Neural progenitor cell (in vitro differentiated cells): Measurements from ENCODE around the gene SPOPL. TPM values are rescaled to one million over a fixed set of nuclear protein-coding genes. Genes with fewer than 3 reads are reported as not detected.

ENCODE experiments used
- DNase-seq: peaks from one replicate; pipeline ENCODE4 v3.0.0-alpha.2; 2016; ENCODE audit warnings: low spot score
- H2AFZ ChIP-seq: fragments of 200-600 bp; sonication (generic); replicated peaks from 2 replicates; pipeline ENCODE4 v1.6.1; 2016; ENCODE audit warnings: antibody characterized with exemption
- H3F3A ChIP-seq: fragments of 200-600 bp; sonication (generic); 2 replicates; pipeline ENCODE4 v1.6.1; 2016; ENCODE audit warnings: antibody characterized with exemption, low read depth
- H3K27ac ChIP-seq: fragments of 200-600 bp; sonication (generic); 2 replicates; pipeline ENCODE4 v1.5.1; 2016; ENCODE audit warnings: mild to moderate bottlenecking
- H3K27me3 ChIP-seq: fragments of 200-600 bp; sonication (generic); 2 replicates; pipeline ENCODE4 v1.6.1; 2016; ENCODE audit warnings: mild to moderate bottlenecking, moderate library complexity
- H3K36me3 ChIP-seq: fragments of 200-600 bp; sonication (generic); 2 replicates; pipeline ENCODE4 v1.5.1; 2016
- H3K4me1 ChIP-seq: fragments of 200-600 bp; sonication (generic); 2 replicates; pipeline ENCODE4 v1.6.1; 2016; ENCODE audit warnings: mixed run types
- H3K4me2 ChIP-seq: fragments of 200-600 bp; sonication (generic); 2 replicates; pipeline ENCODE4 v1.6.1; 2016
- H3K4me3 ChIP-seq: fragments of 200-600 bp; sonication (generic); 2 replicates; pipeline ENCODE4 v1.5.1; 2016
- H3K79me2 ChIP-seq: fragments of 200-600 bp; sonication (generic); 2 replicates; pipeline ENCODE4 v1.6.1; 2016; ENCODE audit warnings: low read depth
- H3K9ac ChIP-seq: fragments of 200-600 bp; sonication (generic); 2 replicates; pipeline ENCODE4 v1.6.1; 2016
- H3K9me3 ChIP-seq: fragments of 200-600 bp; sonication (generic); 2 replicates; pipeline ENCODE4 v1.5.1; 2016; ENCODE audit warnings: low read depth
- H4K20me1 ChIP-seq: fragments of 200-600 bp; sonication (generic); 2 replicates; pipeline ENCODE4 v1.6.1; 2016; ENCODE audit warnings: low read depth
- H3K27ac Mint-ChIP-seq: 3 replicates; pipeline ENCODE4 v1.8.0; 2021; ENCODE audit warnings: mixed read lengths
- H3K27me3 Mint-ChIP-seq: 2 replicates; pipeline ENCODE4 v1.8.0; 2022; ENCODE audit warnings: low read depth, mild to moderate bottlenecking, inconsistent platforms, moderate library complexity, mixed read lengths; ENCODE audit not compliant: insufficient read depth
- H3K36me3 Mint-ChIP-seq: 3 replicates; pipeline ENCODE4 v1.8.0; 2021; ENCODE audit warnings: mixed read lengths
- H3K4me1 Mint-ChIP-seq: 3 replicates; pipeline ENCODE4 v1.8.0; 2021; ENCODE audit warnings: mixed read lengths
- H3K4me3 Mint-ChIP-seq: 3 replicates; pipeline ENCODE4 v1.8.0; 2021; ENCODE audit warnings: mild to moderate bottlenecking, moderate library complexity, mixed read lengths
- H3K9me3 Mint-ChIP-seq: 3 replicates; pipeline ENCODE4 v1.8.0; 2020; ENCODE audit warnings: mixed read lengths
- CTCF ChIP-seq: fragments of 200-600 bp; sonication (generic); IDR thresholded peaks from 2 replicates; pipeline ENCODE4 v1.5.1; 2017; ENCODE audit warnings: antibody characterized with exemption, mild to moderate bottlenecking
- EZH2 ChIP-seq: fragments of 200-600 bp; sonication (generic); IDR thresholded peaks from 2 replicates; pipeline ENCODE4 v1.6.1; 2017; ENCODE audit warnings: antibody characterized with exemption, mild to moderate bottlenecking, moderate library complexity
- EZH2phosphoT487 ChIP-seq: fragments of 200-600 bp; sonication (generic); IDR thresholded peaks from 2 replicates; pipeline ENCODE4 v1.6.1; 2017; ENCODE audit warnings: antibody characterized with exemption
- total RNA-seq: library from RNA; depleted of rRNA; stranded (reverse); fragments of >200 nt; gene quantifications from 2 replicates; pipeline ENCODE4 v1.2.3, GENCODE V29; 2015; ENCODE audit warnings: low replicate concordance

Gene SPOPL
- total RNA-seq, 1 donor from 2014 or later = 19.8 TPM

DNA sequence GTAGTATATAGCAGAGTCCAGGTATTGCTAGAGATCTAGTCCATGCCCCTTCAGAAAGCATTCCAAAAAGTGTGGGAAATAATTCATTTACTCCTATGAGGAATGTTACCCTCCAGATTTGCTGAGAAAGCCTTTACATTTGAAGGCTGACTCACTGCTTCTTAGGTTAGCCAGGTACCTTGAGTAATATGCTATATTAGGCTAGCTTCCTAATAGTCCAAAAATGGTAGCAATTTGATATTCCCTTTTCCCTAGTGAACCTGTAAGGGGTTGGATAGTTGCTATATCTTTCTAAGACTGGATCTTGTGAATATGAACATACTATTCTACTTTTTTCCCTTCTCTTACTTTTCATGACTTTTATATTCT, 63.6 kb downstream of the SPOPL start:
- Histone ChIP-seq H3K9ac (no peak overlapping the region), H3F3A (no peaks in the 10 kb centered on the region), H3K27me3 (no peaks in the 10 kb centered on the region), H3K9me3 (no peaks in the 10 kb centered on the region), H3K4me2 (no peak overlapping the region), H4K20me1 (no peaks in the 10 kb centered on the region), H3K27ac (no peak overlapping the region), H3K36me3 (peaks cover 16% of the 10 kb centered on the region), H2AFZ (no peak overlapping the region), H3K79me2 (no peaks in the 10 kb centered on the region), H3K4me1 (no peaks in the 10 kb centered on the region), H3K4me3 (no peak overlapping the region)
- no peak for DNase-seq
- Mint-ChIP-seq H3K27me3 (no peaks in the 10 kb centered on the region), H3K9me3 (no peaks in the 10 kb centered on the region), H3K4me3 (no peak overlapping the region), H3K4me1 (no peaks in the 10 kb centered on the region), H3K27ac (no peak overlapping the region), H3K36me3 (peaks cover 20% of the 10 kb centered on the region)
- TF ChIP-seq EZH2 (no peak), CTCF (no peak), EZH2phosphoT487 (no peak)

GRCh38 chr2:138572318-138572717, 70.7 kb downstream of the SPOPL start:
- Histone ChIP-seq H3K27me3 (no peaks in the 10 kb centered on the region), H4K20me1 (no peaks in the 10 kb centered on the region), H3K36me3 (peaks cover 5% of the 10 kb centered on the region), H3K4me3 (no peak overlapping the region), H3K9ac (no peak overlapping the region), H3F3A (no peaks in the 10 kb centered on the region), H2AFZ (no peak overlapping the region), H3K9me3 (no peaks in the 10 kb centered on the region), H3K79me2 (no peaks in the 10 kb centered on the region), H3K4me2 (no peak overlapping the region), H3K27ac (no peak overlapping the region), H3K4me1 (no peaks in the 10 kb centered on the region)
- no peak for DNase-seq
- peaks cover 2% of the 10 kb centered on the region for H3K9me3 Mint-ChIP-seq
- H3K4me3 Mint-ChIP-seq = no peak overlapping the region
- H3K4me1 Mint-ChIP-seq = no peaks in the 10 kb centered on the region
- H3K36me3 Mint-ChIP-seq = peaks cover 20% of the 10 kb centered on the region
- H3K27ac Mint-ChIP-seq = no peak overlapping the region
- no peak for TF ChIP-seq CTCF
- TF ChIP-seq EZH2phosphoT487 = no peak
- TF ChIP-seq EZH2 = no peak
- H3K27me3 Mint-ChIP-seq = no peaks in the 10 kb centered on the region

GRCh38 chr2:138577066-138577465, 75.5 kb downstream of the SPOPL start:
- Histone ChIP-seq H3K36me3 (no peaks in the 10 kb centered on the region), H2AFZ (no peak overlapping the region), H3F3A (no peaks in the 10 kb centered on the region), H4K20me1 (no peaks in the 10 kb centered on the region), H3K4me3 (no peak overlapping the region), H3K4me2 (no peak overlapping the region), H3K27me3 (no peaks in the 10 kb centered on the region), H3K79me2 (no peaks in the 10 kb centered on the region), H3K9ac (no peak overlapping the region), H3K27ac (no peak overlapping the region), H3K9me3 (no peaks in the 10 kb centered on the region), H3K4me1 (no peaks in the 10 kb centered on the region)
- H3K9me3 Mint-ChIP-seq = peaks cover 8% of the 10 kb centered on the region
- DNase-seq = no peak
- H3K4me1 Mint-ChIP-seq = no peaks in the 10 kb centered on the region
- no peak overlapping the region for H3K4me3 Mint-ChIP-seq
- H3K27ac Mint-ChIP-seq = no peak overlapping the region
- TF ChIP-seq EZH2phosphoT487 (no peak), CTCF (no peak), EZH2 (no peak)
- peaks cover 38% of the 10 kb centered on the region for H3K36me3 Mint-ChIP-seq
- H3K27me3 Mint-ChIP-seq = no peaks in the 10 kb centered on the region
